ENCODE measurements around the gene SAFB. TPM values are rescaled to one million over a fixed set of nuclear protein-coding genes. Genes with fewer than 3 reads are reported as not detected.

Gene SAFB
- total RNA-seq, 2 donors from 2014 or later = 130 to 153 TPM

- Histone ChIP-seq H3K36me3 (ENCODE audit: control insufficient read depth, insufficient read depth, low read length) (peaks cover 50% of the 10 kb centered on the region), H3K4me3 (ENCODE audit: low read length) (no peak overlapping the region), H3K4me1 (ENCODE audit: control insufficient read depth, insufficient read depth, low read length) (no peaks in the 10 kb centered on the region), H3K27ac (ENCODE audit: low read depth, low read length) (no peak overlapping the region), H3K9ac (ENCODE audit: extremely low read depth, low read length, poor library complexity, severe bottlenecking) (no peak overlapping the region), H3K27me3 (ENCODE audit: control insufficient read depth, insufficient read depth, low read length, poor library complexity, severe bottlenecking) (no peaks in the 10 kb centered on the region), H3K9me3 (ENCODE audit: control insufficient read depth, low read length) (peaks cover 10% of the 10 kb centered on the region)
- Mint-ChIP-seq H3K36me3 (ENCODE audit: low read depth) (peaks cover 72% of the 10 kb centered on the region), H3K9me3 (peaks cover 25% of the 10 kb centered on the region), H3K27ac (no peak overlapping the region), H3K4me3 (no peak overlapping the region), H3K4me1 (no peaks in the 10 kb centered on the region), H3K27me3 (ENCODE audit: insufficient read depth) (no peaks in the 10 kb centered on the region)
- WGBS, 2 experiments (ENCODE audit: insufficient coverage in 1 of 2, insufficient read length in 1 of 2) = 94 to 96% methylated on average over 31 to 40 of the region's 40 CpGs
- DNase-seq = no peak
- no peak for TF ChIP-seq CTCF (conservative IDR thresholded peaks at IDR 0.05)
These were observed 81.2 kb downstream of the SAFB start for GRCh38 chr19:5703819-5704818.

- H3K27ac ChIP-seq (ENCODE audit: low read depth, low read length) = no peak overlapping the region
- 93 to 99% methylated on average over 10 to 16 of the region's 16 CpGs for WGBS, 2 experiments (ENCODE audit: insufficient coverage in 1 of 2, insufficient read length in 1 of 2)
- Mint-ChIP-seq H3K27ac (no peak overlapping the region), H3K36me3 (ENCODE audit: low read depth) (peaks cover 73% of the 10 kb centered on the region), H3K27me3 (ENCODE audit: insufficient read depth) (no peaks in the 10 kb centered on the region), H3K9me3 (peaks cover 21% of the 10 kb centered on the region), H3K4me3 (no peak overlapping the region), H3K4me1 (no peaks in the 10 kb centered on the region)
- H3K4me3 ChIP-seq (ENCODE audit: low read length) = no peak overlapping the region
- H3K27me3 ChIP-seq (ENCODE audit: control insufficient read depth, insufficient read depth, low read length, poor library complexity, severe bottlenecking) = no peaks in the 10 kb centered on the region
- no peaks in the 10 kb centered on the region for H3K4me1 ChIP-seq (ENCODE audit: control insufficient read depth, insufficient read depth, low read length)
- peaks cover 57% of the 10 kb centered on the region for H3K36me3 ChIP-seq (ENCODE audit: control insufficient read depth, insufficient read depth, low read length)
- H3K9me3 ChIP-seq (ENCODE audit: control insufficient read depth, low read length) = peaks cover 8% of the 10 kb centered on the region
- no peak for TF ChIP-seq CTCF (conservative IDR thresholded peaks at IDR 0.05)
- no peak for DNase-seq
- no peak overlapping the region for H3K9ac ChIP-seq (ENCODE audit: extremely low read depth, low read length, poor library complexity, severe bottlenecking)
These were observed 82.7 kb downstream of the SAFB start for GRCh38 chr19:5705552-5705951.

GRCh38 chr19:5706876-5707573, 84.1 kb downstream of the SAFB start:
- 95 to 96% methylated on average over 25 to 35 of the region's 35 CpGs for WGBS, 2 experiments (ENCODE audit: insufficient coverage in 1 of 2, insufficient read length in 1 of 2)
- Mint-ChIP-seq H3K4me3 (no peak overlapping the region), H3K9me3 (peaks cover 8% of the 10 kb centered on the region), H3K27me3 (ENCODE audit: insufficient read depth) (no peaks in the 10 kb centered on the region), H3K36me3 (ENCODE audit: low read depth) (peaks cover 70% of the 10 kb centered on the region), H3K4me1 (no peaks in the 10 kb centered on the region), H3K27ac (no peak overlapping the region)
- Histone ChIP-seq H3K36me3 (ENCODE audit: control insufficient read depth, insufficient read depth, low read length) (peaks cover 63% of the 10 kb centered on the region), H3K27me3 (ENCODE audit: control insufficient read depth, insufficient read depth, low read length, poor library complexity, severe bottlenecking) (no peaks in the 10 kb centered on the region), H3K4me3 (ENCODE audit: low read length) (no peak overlapping the region), H3K27ac (ENCODE audit: low read depth, low read length) (no peak overlapping the region), H3K4me1 (ENCODE audit: control insufficient read depth, insufficient read depth, low read length) (no peaks in the 10 kb centered on the region), H3K9ac (ENCODE audit: extremely low read depth, low read length, poor library complexity, severe bottlenecking) (no peak overlapping the region), H3K9me3 (ENCODE audit: control insufficient read depth, low read length) (no peaks in the 10 kb centered on the region)
- DNase-seq = no peak
- no peak for TF ChIP-seq CTCF (conservative IDR thresholded peaks at IDR 0.05)
